HCEC 1CT (cell line): Measurements from ENCODE around the gene IL18R1.

Experiments used
- DNase-seq: peaks from one replicate; pipeline ENCODE4 v3.0.0-alpha.2; 2017

The IL18R1 gene

GRCh38 chr2:102346381-102347130 lies 9.0 kb upstream of the IL18R1 start:
- no peak for DNase-seq

GRCh38 chr2:102350137-102350793 lies 5.3 kb upstream of the IL18R1 start:
- no peak for DNase-seq

GRCh38 chr2:102356381-102356712 lies 751 bp downstream of the IL18R1 start:
- no peak for DNase-seq

- no peak for DNase-seq
Measured at GRCh38 chr2:102356741-102357140, 1.1 kb downstream of the IL18R1 start.

- no peak for DNase-seq
Measured at GRCh38 chr2:102357937-102358336, 2.3 kb downstream of the IL18R1 start.

GRCh38 chr2:102358496-102358895 lies 2.9 kb downstream of the IL18R1 start:
- DNase-seq: no peak

- DNase-seq: peak; percentile 20
Measured at GRCh38 chr2:102359527-102359926, 3.9 kb downstream of the IL18R1 start.

- DNase-seq: no peak
Measured at GRCh38 chr2:102361632-102362241, 6.1 kb downstream of the IL18R1 start.

GRCh38 chr2:102365763-102366162 lies 10.2 kb downstream of the IL18R1 start:
- DNase-seq: no peak

GRCh38 chr2:102366406-102367112 lies 11.0 kb downstream of the IL18R1 start:
- no peak for DNase-seq

- DNase-seq: no peak
Measured at GRCh38 chr2:102367331-102367971, 11.9 kb downstream of the IL18R1 start.

- no peak for DNase-seq
Measured at GRCh38 chr2:102368461-102369109, 13.0 kb downstream of the IL18R1 start.

GRCh38 chr2:102369866-102370265 lies 14.3 kb downstream of the IL18R1 start:
- no peak for DNase-seq

GRCh38 chr2:102376052-102376591 lies 20.5 kb downstream of the IL18R1 start:
- DNase-seq: peak; percentile 20

- DNase-seq: no peak
Measured at GRCh38 chr2:102383722-102384121, 28.1 kb downstream of the IL18R1 start.

- DNase-seq: no peak
Measured at GRCh38 chr2:102385522-102385921, 29.9 kb downstream of the IL18R1 start.

- no peak for DNase-seq
Measured at GRCh38 chr2:102386004-102386403, 30.4 kb downstream of the IL18R1 start.

GRCh38 chr2:102386867-102387541 lies 31.4 kb downstream of the IL18R1 start:
- no peak for DNase-seq

GRCh38 chr2:102387763-102388546 lies 32.4 kb downstream of the IL18R1 start:
- no peak for DNase-seq

GRCh38 chr2:102391565-102391964 lies 36.0 kb downstream of the IL18R1 start:
- no peak for DNase-seq

- no peak for DNase-seq
Measured at GRCh38 chr2:102392096-102392495, 36.5 kb downstream of the IL18R1 start.
